Neural cell (in vitro differentiated cells): Measurements from ENCODE around the gene ARSD.

Experiments
- CTCF ChIP-seq: fragments of 450-650 bp; IDR thresholded peaks from 2 replicates; pipeline ENCODE4 v1.5.1; 2014; ENCODE audit warnings: antibody characterized with exemption, mild to moderate bottlenecking, moderate library complexity; ENCODE audit not compliant: poor library complexity, severe bottlenecking
- EZH2 ChIP-seq: fragments of 200-600, 300-800 bp; shearing (Covaris generic), sonication (generic); IDR thresholded peaks from 2 replicates; pipeline ENCODE4 v1.6.1; 2014; ENCODE audit warnings: antibody characterized with exemption, low read length, borderline replicate concordance, mild to moderate bottlenecking; ENCODE audit not compliant: insufficient read depth, poor library complexity, severe bottlenecking
- POLR2AphosphoS5 ChIP-seq: IDR thresholded peaks from 2 replicates; pipeline ENCODE4 v1.6.1; 2012
- RAD21 ChIP-seq: fragments of 450-650 bp; conservative IDR thresholded peaks from 2 replicates; pipeline ENCODE4 v1.6.1; 2014; ENCODE audit warnings: antibody characterized with exemption, mild to moderate bottlenecking, moderate library complexity
- SMC3 ChIP-seq: fragments of 450-650 bp; conservative IDR thresholded peaks from 2 replicates; pipeline ENCODE4 v1.6.1; 2014; ENCODE audit warnings: antibody characterized with exemption, mild to moderate bottlenecking, moderate library complexity; ENCODE audit not compliant: poor library complexity
- TAF1 ChIP-seq: IDR thresholded peaks from 2 replicates; pipeline ENCODE4 v1.6.1; 2012; ENCODE audit warnings: low read depth

GRCh38 chrX:2889045-2889605 lies 40.0 kb downstream of the ARSD start:
- TF ChIP-seq POLR2AphosphoS5 (no peak), CTCF (no peak), TAF1 (no peak), SMC3 (no peak), RAD21 (no peak), EZH2 (no peak)
